ENCODE measurements around the gene OR4D10. TPM values are rescaled to one million over a fixed set of nuclear protein-coding genes. Genes with fewer than 3 reads are reported as not detected.
"Not testable (repeated sequence)": the region's sequence is repeated elsewhere in the genome, so short reads cannot be mapped to it uniquely, and the experiment has no call there.

Gene OR4D10
- not detected for total RNA-seq

GRCh38 chr11:59473015-59473414, at the start of gene OR4D10:
TSS of gene OR4D10 (plus strand) at chr11:59473315. CDS start at chr11:59477430, 4,115 bp downstream.
- DNase-seq, result no peak

- no peak for DNase-seq
Measured at GRCh38 chr11:59423835-59424234, 49.3 kb upstream of the OR4D10 start.

GRCh38 chr11:59425131-59425530, 48.0 kb upstream of the OR4D10 start:
- no peak for DNase-seq

GRCh38 chr11:59426361-59427067, 46.6 kb upstream of the OR4D10 start, which contains the start of gene OR5A2:
TSS of gene OR5A2 (minus strand) at chr11:59426413. CDS start at chr11:59422953, 3,460 bp downstream.
- DNase-seq, result no peak

- DNase-seq, result no peak
Measured at GRCh38 chr11:59427068-59427382, 46.1 kb upstream of the OR4D10 start.

- peak; percentile 67 for DNase-seq
Measured at GRCh38 chr11:59429924-59430516, 43.1 kb upstream of the OR4D10 start.

- DNase-seq, result no peak
Measured at GRCh38 chr11:59436169-59436568, 36.9 kb upstream of the OR4D10 start, which contains the start of gene OR5A1. TSS of gene OR5A1 (plus strand) at chr11:59436469. CDS start at chr11:59443169, 6,700 bp downstream.

GRCh38 chr11:59437770-59438169, 35.3 kb upstream of the OR4D10 start:
- DNase-seq, result peak; percentile 2

- not testable (repeated sequence) for DNase-seq
Measured at GRCh38 chr11:59445624-59446023, 27.5 kb upstream of the OR4D10 start.

- DNase-seq, result no peak
Measured at GRCh38 chr11:59448484-59448883, 24.6 kb upstream of the OR4D10 start.

- DNase-seq, result no peak
Measured at GRCh38 chr11:59456661-59457060, 16.5 kb upstream of the OR4D10 start, which contains the start of gene OR4D6. TSS of gene OR4D6 (plus strand) at chr11:59456961. CDS start at chr11:59456961, 0 bp downstream.

GRCh38 chr11:59459916-59460315, 13.2 kb upstream of the OR4D10 start:
- no peak for DNase-seq

- peak; percentile 58 for DNase-seq
Measured at GRCh38 chr11:59463190-59463641, 9.9 kb upstream of the OR4D10 start.

GRCh38 chr11:59475176-59475575, 2.1 kb downstream of the OR4D10 start:
- no peak for DNase-seq

- DNase-seq, result no peak
Measured at GRCh38 chr11:59479906-59480305, 6.8 kb downstream of the OR4D10 start.

GRCh38 chr11:59480359-59480758, 7.2 kb downstream of the OR4D10 start:
- DNase-seq, result no peak

- DNase-seq, result no peak
Measured at GRCh38 chr11:59501931-59502330, 28.8 kb downstream of the OR4D10 start.

GRCh38 chr11:59503276-59503675, 30.2 kb downstream of the OR4D10 start, which contains the start of gene OR4D11:
TSS of gene OR4D11 (plus strand) at chr11:59503576. CDS start at chr11:59503576, 0 bp downstream.
- DNase-seq, result no peak

GRCh38 chr11:59510941-59511589, 38.0 kb downstream of the OR4D10 start, which contains the start of gene OR4D9:
TSS of gene OR4D9 (plus strand) at chr11:59511539. CDS start at chr11:59514913, 3,374 bp downstream.
- DNase-seq, result no peak

- no peak for DNase-seq
Measured at GRCh38 chr11:59511675-59512074, 38.6 kb downstream of the OR4D10 start.

GRCh38 chr11:59520139-59520538, 47.0 kb downstream of the OR4D10 start:
- DNase-seq, result not testable (repeated sequence)

GRCh38 chr11:59520741-59521140, 47.6 kb downstream of the OR4D10 start:
- no peak for DNase-seq

- DNase-seq, result no peak
Measured at GRCh38 chr11:59523541-59523940, 50.4 kb downstream of the OR4D10 start.
